GM12878 (cell line): ENCODE measurements around the gene CUL4A.

Experiments used
- CTCF ChIP-seq, 3 experiments: IDR thresholded peaks in 2 of 3; conservative IDR thresholded peaks in 1 of 3; 2 replicates each; pipeline ENCODE4 v1.5.1; 2011; ENCODE audit warnings: low read depth in 3 of 3, low read length in 3 of 3, mild to moderate bottlenecking in 3 of 3, control low read depth in 2 of 3, moderate library complexity in 2 of 3, inconsistent platforms in 1 of 3, mixed read lengths in 1 of 3; ENCODE audit not compliant: control insufficient read depth in 2 of 3, insufficient read depth in 1 of 3; ENCODE audit errors: extremely low read depth in 1 of 3
- E2F4 ChIP-seq: IDR thresholded peaks from 2 replicates; pipeline ENCODE4 v1.6.1; 2012; ENCODE audit warnings: low read depth, low read length, improper control_type of control experiment
- E4F1 ChIP-seq: fragments of 450-650 bp; IDR thresholded peaks from 2 replicates; pipeline ENCODE4 v1.6.1; 2018; ENCODE audit warnings: borderline replicate concordance, mild to moderate bottlenecking; ENCODE audit not compliant: partially characterized antibody
- REST ChIP-seq: IDR thresholded peaks from 2 replicates; pipeline ENCODE4 v1.6.1; 2012; ENCODE audit warnings: mild to moderate bottlenecking, low read depth, low read length
- SP1 ChIP-seq: IDR thresholded peaks from one replicate; pipeline ENCODE4 v1.6.1; 2011; ENCODE audit warnings: low read depth, low read length

- no peak for TF ChIP-seq SP1
- TF ChIP-seq E2F4: no peak
- no peak for TF ChIP-seq CTCF (IDR thresholded peaks at IDR 0.05 in 2 of 3, conservative IDR thresholded peaks at IDR 0.05 in 1 of 3; ENCODE audit: control insufficient read depth in 2 of 3, extremely low read depth in 1 of 3, insufficient read depth in 1 of 3, low read depth in 3 of 3, low read length in 3 of 3)
- no peak for TF ChIP-seq E4F1
- no peak for TF ChIP-seq REST
Measured at GRCh38 chr13:113293686-113294085, 84.3 kb downstream of the CUL4A start.
